NCI-H1105 treated with DMSO at 0.1 percent for 48 hours (cell line): Measurements from ENCODE around the gene TNNI3.
"Not testable (repeated sequence)": the region's sequence is repeated elsewhere in the genome, so short reads cannot be mapped to it uniquely, and the experiment has no call there.

Source experiments
- DNase-seq: peaks from one replicate; lab custom pipeline; 2025; lab: John Stamatoyannopoulos, UW

Gene TNNI3

DNA sequence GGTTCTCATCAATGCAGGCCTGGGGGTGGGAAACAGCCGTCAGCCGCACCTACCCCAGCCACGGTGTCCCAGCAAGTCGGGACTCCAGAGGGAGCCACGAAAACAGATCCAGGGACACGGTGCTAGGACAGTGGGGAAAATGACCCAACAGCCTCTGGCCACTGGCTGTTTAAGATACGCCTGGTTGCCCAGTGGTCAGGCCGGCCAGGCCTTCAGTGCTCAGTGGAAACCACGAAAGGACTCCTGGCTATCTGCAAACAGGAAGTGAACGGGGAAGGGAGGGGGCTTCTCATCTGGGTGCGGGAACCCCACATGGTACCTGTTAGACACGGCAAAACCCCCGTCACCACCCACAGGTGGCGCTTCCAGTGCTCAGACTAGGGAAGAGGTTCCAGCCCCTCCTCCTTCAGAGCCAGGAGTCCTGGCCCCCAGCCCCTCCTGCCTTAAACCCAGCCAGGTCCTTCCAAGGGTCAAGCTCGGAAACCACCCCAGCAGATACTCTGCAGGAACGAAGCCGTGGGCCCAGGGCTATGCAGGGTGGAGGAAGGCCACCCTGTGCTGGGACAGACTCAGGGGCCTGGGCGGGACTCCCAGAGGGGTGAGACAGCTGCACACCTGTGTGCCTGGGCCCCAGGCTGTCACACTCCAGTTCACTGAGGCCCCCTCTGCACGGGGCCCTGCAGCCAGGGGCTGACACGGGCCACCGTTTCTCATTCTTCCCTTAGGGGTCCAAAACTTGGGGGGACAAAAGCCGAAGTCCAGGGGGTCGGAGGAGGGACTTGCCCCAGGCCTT lies 44.6 kb downstream of the TNNI3 start:
- no peak for DNase-seq

DNA sequence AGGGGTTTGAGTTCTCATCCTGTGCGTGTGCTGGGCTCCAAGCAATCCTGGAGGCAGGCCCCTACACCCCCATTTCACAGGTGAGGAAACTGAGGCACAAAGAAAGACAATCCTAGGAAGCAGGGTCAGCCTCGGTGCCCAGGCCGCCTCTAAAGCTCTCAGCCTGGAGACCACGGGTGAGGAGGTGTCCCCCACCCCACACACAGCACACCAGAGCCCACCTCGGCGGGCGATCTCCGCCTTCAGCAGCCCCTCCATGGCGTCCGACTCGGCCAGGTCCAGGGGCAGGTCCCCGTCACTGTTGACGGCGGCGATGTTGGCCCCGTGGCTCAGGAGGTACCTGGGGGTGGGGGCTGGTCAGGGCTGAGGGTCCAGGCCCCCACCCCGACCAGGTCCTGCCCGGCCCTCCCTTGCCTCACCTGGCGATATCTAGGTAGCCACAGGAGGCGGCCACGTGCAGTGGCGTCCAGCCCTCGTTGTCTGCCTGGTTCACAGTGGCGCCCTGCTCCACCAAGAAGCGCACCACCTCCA lies 45.2 kb downstream of the TNNI3 start:
- no peak for DNase-seq

DNA sequence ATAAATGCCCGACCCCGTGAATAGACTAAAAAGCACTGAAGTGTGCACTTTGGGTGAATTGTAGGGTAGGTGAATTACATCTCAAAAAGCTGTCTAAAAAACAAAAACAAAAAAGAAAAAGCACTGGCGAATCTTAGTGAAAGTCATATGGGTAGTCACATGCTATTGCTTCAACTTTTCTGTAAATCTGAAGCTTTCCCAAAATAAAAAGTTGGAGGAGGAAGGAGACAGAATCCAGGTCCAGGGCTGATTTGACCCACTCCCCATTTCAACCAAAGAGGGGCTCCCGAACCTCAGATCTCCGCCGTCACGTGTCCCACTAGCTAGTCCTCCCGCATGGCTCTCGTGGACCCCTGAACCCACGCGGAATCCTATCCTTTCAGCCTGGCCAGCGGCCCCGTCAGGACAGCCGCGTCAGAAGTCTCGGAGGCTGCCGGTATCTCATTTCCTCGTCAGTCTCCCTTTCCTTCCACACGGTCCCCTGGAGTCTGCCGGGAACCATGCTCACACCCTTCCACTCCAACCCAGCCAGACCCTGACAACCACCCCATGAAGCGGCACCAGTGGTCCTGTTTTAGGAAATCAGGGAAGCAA lies 46.2 kb downstream of the TNNI3 start:
- DNase-seq, result no peak

DNA sequence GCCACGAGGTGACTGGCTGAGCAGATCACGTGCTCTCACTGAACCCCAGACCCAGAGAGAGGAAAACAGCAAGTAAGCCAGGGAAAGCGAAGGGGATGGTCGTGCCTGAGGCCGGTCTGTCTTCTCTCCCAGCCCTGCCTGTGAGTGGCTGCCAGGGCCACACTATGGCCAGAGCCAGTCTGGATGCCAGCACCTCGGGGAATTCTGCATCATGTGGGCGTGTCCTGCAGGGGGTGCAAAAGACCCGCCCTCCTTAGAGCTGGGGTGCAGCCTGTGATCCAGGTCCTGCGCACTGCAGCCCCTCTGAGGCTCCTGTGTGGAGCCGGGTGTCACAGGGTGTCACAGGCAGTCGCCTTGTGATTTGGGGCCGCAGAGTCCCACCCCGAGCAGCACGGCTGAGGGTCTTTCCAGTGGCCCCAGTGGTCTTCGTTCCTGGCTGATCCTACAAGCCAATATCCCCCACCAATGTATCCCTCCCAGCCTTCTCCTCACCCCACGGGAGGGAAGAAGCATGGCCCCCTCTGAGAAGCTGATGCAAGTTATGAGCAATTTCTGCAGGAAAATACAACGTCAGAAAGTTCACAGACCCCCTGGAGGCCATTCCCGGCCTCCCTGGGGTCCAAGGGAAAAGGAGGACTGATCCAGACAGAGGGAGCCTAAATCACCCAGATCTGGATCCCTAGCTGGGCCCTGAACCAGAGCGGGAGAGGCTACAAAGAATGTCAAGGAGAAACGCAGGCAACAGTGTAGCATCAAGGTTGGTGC lies 47.8 kb downstream of the TNNI3 start:
- no peak for DNase-seq

DNA sequence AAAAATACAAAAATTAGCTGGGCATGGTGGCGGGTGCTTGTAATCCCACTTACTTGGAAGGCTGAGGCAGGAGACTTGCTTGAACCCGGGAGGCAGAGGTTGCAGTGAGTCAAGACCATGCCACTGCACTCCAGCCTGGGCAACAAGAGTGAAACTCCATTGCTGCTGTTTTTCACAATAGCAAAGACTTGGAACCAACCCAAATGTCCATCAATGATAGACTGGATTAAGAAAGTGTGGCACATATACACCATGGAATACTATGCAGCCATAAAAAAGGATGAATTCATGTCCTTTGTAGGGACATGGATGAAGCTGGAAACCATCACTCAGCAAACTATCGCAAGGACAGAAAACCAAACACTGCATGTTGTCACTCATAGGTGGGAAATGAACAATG lies 50.3 kb downstream of the TNNI3 start:
- DNase-seq, result not testable (repeated sequence)

DNA sequence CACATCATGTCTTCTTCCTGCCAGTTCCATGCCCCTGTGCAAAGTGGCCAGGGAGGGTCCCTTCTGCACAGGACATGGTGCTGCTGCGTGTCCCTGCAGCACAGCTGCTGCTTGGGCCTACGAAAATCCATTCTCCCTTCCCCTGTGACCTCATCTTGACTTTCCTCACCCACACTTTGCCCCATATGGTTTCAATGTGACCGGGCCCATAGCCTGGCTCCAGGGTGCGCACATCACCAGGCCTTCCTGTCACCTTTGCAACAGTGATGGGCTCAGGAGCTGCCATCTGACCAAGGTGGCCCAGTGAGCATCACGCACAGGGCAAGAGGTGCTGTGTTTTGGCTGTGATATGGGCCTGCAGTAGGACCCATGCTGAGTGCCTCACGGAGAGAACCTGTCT lies 50.9 kb downstream of the TNNI3 start:
- no peak for DNase-seq

DNA sequence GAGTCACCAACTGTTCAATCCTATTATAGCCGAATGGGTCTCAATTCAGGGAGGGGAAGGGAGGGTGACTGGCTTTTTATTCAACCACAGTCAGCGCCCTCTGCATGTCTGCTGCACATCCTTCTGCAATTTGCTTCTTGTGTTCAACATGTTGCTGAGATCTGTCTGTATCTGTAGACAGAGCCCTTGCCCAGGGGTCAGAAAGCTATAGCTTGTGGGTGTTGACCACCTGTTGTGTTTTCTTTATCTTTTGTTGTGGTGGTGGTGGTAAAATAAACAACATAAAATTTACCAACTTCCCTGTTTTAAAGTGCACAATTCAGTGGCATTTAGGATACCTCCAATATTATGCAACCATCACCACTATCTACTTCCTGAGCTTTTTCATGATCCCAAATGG lies 52.3 kb downstream of the TNNI3 start:
- DNase-seq, result no peak

DNA sequence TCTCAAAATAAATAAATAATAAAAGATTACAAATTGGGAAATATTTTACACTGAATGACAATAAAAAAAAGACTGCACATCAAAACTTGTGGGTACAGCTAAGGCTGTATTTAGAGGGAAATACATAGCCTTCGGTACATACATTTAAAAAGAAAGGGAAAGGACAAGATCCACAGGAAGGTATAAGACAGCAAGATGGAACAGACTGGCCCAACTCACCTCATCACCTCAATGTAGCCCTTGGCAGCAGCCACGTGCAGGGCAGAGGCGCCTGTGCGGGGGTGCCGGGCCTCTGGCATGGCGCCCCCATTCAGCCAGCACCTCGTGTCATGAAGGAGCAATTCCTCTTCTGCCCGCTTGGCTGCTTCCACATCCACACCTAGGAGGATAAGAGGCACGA lies 54.3 kb downstream of the TNNI3 start:
- no peak for DNase-seq
